Globus pallidus (tissue), 1 donor: ENCODE data around the gene TULP1.

Experiments used
- DNase-seq: peaks from one replicate; pipeline ENCODE4 v3.0.0-alpha.2; 2015; ENCODE audit warnings: low spot score

Gene TULP1

GRCh38 chr6:35496841-35497570, 15.7 kb downstream of the TULP1 start, which contains the start of gene TEAD3:
Gene TEAD3, minus strand, starts transcription at chr6:35497079.
- no peak for DNase-seq

GRCh38 chr6:35496036-35496840, 16.5 kb downstream of the TULP1 start:
- DNase-seq: no peak

- DNase-seq: no peak
These were observed 17.2 kb downstream of the TULP1 start for GRCh38 chr6:35495258-35496035.

GRCh38 chr6:35494161-35494563, 18.5 kb downstream of the TULP1 start:
- no peak for DNase-seq

GRCh38 chr6:35493307-35493983, 19.3 kb downstream of the TULP1 start:
- DNase-seq: no peak

- no peak for DNase-seq
These were observed 19.8 kb downstream of the TULP1 start for GRCh38 chr6:35492974-35493284.

GRCh38 chr6:35492258-35492973, 20.3 kb downstream of the TULP1 start:
- DNase-seq: no peak

GRCh38 chr6:35491558-35492257, 21.0 kb downstream of the TULP1 start:
- DNase-seq: no peak

GRCh38 chr6:35490821-35491557, 21.7 kb downstream of the TULP1 start:
- no peak for DNase-seq

GRCh38 chr6:35489995-35490791, 22.5 kb downstream of the TULP1 start:
- no peak for DNase-seq

- DNase-seq: no peak
These were observed 23.6 kb downstream of the TULP1 start for GRCh38 chr6:35489066-35489465.

- DNase-seq: no peak
These were observed 24.2 kb downstream of the TULP1 start for GRCh38 chr6:35488517-35488862.

- DNase-seq: no peak
These were observed 24.8 kb downstream of the TULP1 start for GRCh38 chr6:35487658-35488516.

GRCh38 chr6:35486005-35486925, 26.4 kb downstream of the TULP1 start:
- DNase-seq: no peak

GRCh38 chr6:35485402-35485877, 27.3 kb downstream of the TULP1 start:
- no peak for DNase-seq

- no peak for DNase-seq
These were observed 27.7 kb downstream of the TULP1 start for GRCh38 chr6:35484921-35485392.
